Natural killer cell (primary cell): ENCODE measurements around the gene DAAM2. TPM values are rescaled to one million over a fixed set of nuclear protein-coding genes. Genes with fewer than 3 reads are reported as not detected.

Experiments
- ATAC-seq, 3 donors: fragments of 150-1000 bp in 2 of 3; fragments of 200-7000 bp in 1 of 3; cut with Tn5 transposase; 1 replicate in 1 of 3; 2 replicates in 2 of 3; pipeline ENCODE4 v1.10.0; 2021; ENCODE audit warnings: mild to moderate bottlenecking in 2 of 3, moderate library complexity in 2 of 3
- DNase-seq, 2 donors: peaks; one replicate each; pipeline versions ENCODE4 v3.0.0 to v3.0.0-alpha.2; 2013 to 2021; ENCODE audit warnings: mixed read lengths in 1 of 2
- H3K27ac ChIP-seq: one replicate; pipeline ENCODE4 v1.5.1; 2013; ENCODE audit warnings: mild to moderate bottlenecking, low read length
- H3K27me3 ChIP-seq: one replicate; pipeline ENCODE4 v1.6.1; 2013; ENCODE audit warnings: low read length; ENCODE audit not compliant: control insufficient read depth, insufficient read depth
- H3K36me3 ChIP-seq: one replicate; pipeline ENCODE4 v1.6.1; 2013; ENCODE audit warnings: low read length; ENCODE audit not compliant: control insufficient read depth, insufficient read depth
- H3K4me1 ChIP-seq: one replicate; pipeline ENCODE4 v1.6.1; 2013; ENCODE audit warnings: low read length; ENCODE audit not compliant: control insufficient read depth, insufficient read depth
- H3K4me3 ChIP-seq: one replicate; pipeline ENCODE4 v1.5.1; 2013; ENCODE audit warnings: low read length
- H3K9me3 ChIP-seq: one replicate; pipeline ENCODE4 v1.6.1; 2013; ENCODE audit warnings: low read length; ENCODE audit not compliant: control insufficient read depth, insufficient read depth
- H3K27ac Mint-ChIP-seq, 2 donors: one replicate each; pipeline ENCODE4 v1.8.0; 2022; ENCODE audit warnings: mild to moderate bottlenecking in 2 of 2, mixed read lengths in 2 of 2, moderate library complexity in 1 of 2
- H3K27me3 Mint-ChIP-seq, 2 donors: one replicate each; pipeline ENCODE4 v1.8.0; 2022; ENCODE audit warnings: low read depth in 2 of 2, mixed read lengths in 2 of 2
- H3K36me3 Mint-ChIP-seq: one replicate; pipeline ENCODE4 v1.8.0; 2022; ENCODE audit warnings: mixed read lengths
- H3K4me1 Mint-ChIP-seq, 2 donors: one replicate each; pipeline ENCODE4 v1.8.0; 2022; ENCODE audit warnings: mixed read lengths in 2 of 2
- H3K4me3 Mint-ChIP-seq: one replicate; pipeline ENCODE4 v1.8.0; 2022; ENCODE audit warnings: mild to moderate bottlenecking, moderate library complexity, mixed read lengths
- H3K9me3 Mint-ChIP-seq, 2 donors: one replicate each; pipeline ENCODE4 v1.8.0; 2022; ENCODE audit warnings: mixed read lengths in 2 of 2
- CTCF ChIP-seq: fragments of 200-600 bp; IDR thresholded peaks from one replicate; pipeline ENCODE4 v1.8.0; 2022; ENCODE audit warnings: antibody characterized with exemption
- WGBS: methylation state at CpG from one replicate; pipeline ENCODE4 v1.1.7; 2013; ENCODE audit warnings: missing lambda C conversion rate; ENCODE audit not compliant: insufficient coverage; 5-methylcytosine and 5-hydroxymethylcytosine counted together
- intact Hi-C: fragments of 100-400 bp; cut with micrococcal nuclease; formaldehyde crosslinking; loops from one replicate; pipeline ENCODE4 v1.14.2; 2022
- total RNA-seq, 4 donors: library from RNA; stranded (reverse); fragments of 120-200 nt in 1 of 4; gene quantifications; one replicate each; pipeline versions ENCODE4 v1.2.3 to v1.2.4, GENCODE V29; 2013 to 2022

The DAAM2 gene
- total RNA-seq, 3 donors from 2014 or later (not counting 1 experiment from before 2014, with no cell fraction given) = not detected

GRCh38 chr6:39952167-39952566 lies 160.0 kb downstream of the DAAM2 start:
- no peak overlapping the region for H3K27ac Mint-ChIP-seq
- intact Hi-C loops = no loop called here
- DNase-seq (no peak), ATAC-seq (no peak)
- Histone ChIP-seq H3K27ac (no peak overlapping the region), H3K36me3 (no peaks in the 10 kb centered on the region), H3K4me3 (no peak overlapping the region), H3K4me1 (no peaks in the 10 kb centered on the region), H3K9me3 (no peaks in the 10 kb centered on the region), H3K27me3 (no peaks in the 10 kb centered on the region)
- no peaks in the 10 kb centered on the region for H3K4me1 Mint-ChIP-seq
- H3K27me3 Mint-ChIP-seq = no peaks in the 10 kb centered on the region
- no peak overlapping the region for H3K4me3 Mint-ChIP-seq
- WGBS = 86% methylated on average over 4 of the region's 4 CpGs
- no peaks in the 10 kb centered on the region for H3K9me3 Mint-ChIP-seq
- no peaks in the 10 kb centered on the region for H3K36me3 Mint-ChIP-seq
- TF ChIP-seq CTCF = no peak

GRCh38 chr6:39953076-39953618 lies 161.0 kb downstream of the DAAM2 start:
- Histone ChIP-seq H3K9me3 (no peaks in the 10 kb centered on the region), H3K27me3 (no peaks in the 10 kb centered on the region), H3K4me3 (no peak overlapping the region), H3K36me3 (no peaks in the 10 kb centered on the region), H3K4me1 (no peaks in the 10 kb centered on the region), H3K27ac (no peak overlapping the region)
- H3K27ac Mint-ChIP-seq = no peak overlapping the region
- H3K36me3 Mint-ChIP-seq = no peaks in the 10 kb centered on the region
- DNase-seq (no peak), ATAC-seq (no peak)
- WGBS = 90% methylated on average over 2 of the region's 2 CpGs
- H3K4me1 Mint-ChIP-seq = no peaks in the 10 kb centered on the region
- H3K9me3 Mint-ChIP-seq = no peaks in the 10 kb centered on the region
- TF ChIP-seq CTCF = no peak
- H3K27me3 Mint-ChIP-seq = peaks cover 0 to 5% of the 10 kb centered on the region in 2 donors
- H3K4me3 Mint-ChIP-seq = no peak overlapping the region
- intact Hi-C loops = no loop called here

Other genes with a start within 250 kb of the DAAM2 start
- not detected for gene KIF6, start 67.0 kb upstream of the DAAM2 start, total RNA-seq
- gene MOCS1, start 142.1 kb downstream of the DAAM2 start, total RNA-seq = 1 to 10 TPM in 2 of 3 donors, under 1 TPM in 1; 0.60 to 1.6 (median 1.5) TPM